Glomerular endothelial cell (primary cell): Measurements from ENCODE around the gene ZNF283. TPM values are rescaled to one million over a fixed set of nuclear protein-coding genes. Genes with fewer than 3 reads are reported as not detected.
A peak's percentile ranks its signal among the peaks of the same experiment; 100 is the strongest.

ENCODE experiments used
- DNase-seq: peaks from one replicate; pipeline ENCODE4 v3.0.0-alpha.2; 2011; ENCODE audit warnings: low read depth, low spot score; ENCODE audit errors: extremely low read depth
- total RNA-seq: library from RNA; depleted of rRNA; stranded (reverse); fragments of >200 nt; gene quantifications from 2 replicates; pipeline ENCODE4 v1.2.3, GENCODE V29; 2015

ZNF283 gene
- total RNA-seq, result 3.5 and 6.3 TPM in 2 replicates

GRCh38 chr19:43826787-43827754 lies at the start of gene ZNF283:
TSS of gene ZNF283 (plus strand) at chr19:43827321. CDS start at chr19:43833505, 6,184 bp downstream.
- peak; percentile 44 for DNase-seq

- no peak for DNase-seq
Observed at GRCh38 chr19:43778651-43779050, 48.5 kb upstream of the ZNF283 start.

DNA sequence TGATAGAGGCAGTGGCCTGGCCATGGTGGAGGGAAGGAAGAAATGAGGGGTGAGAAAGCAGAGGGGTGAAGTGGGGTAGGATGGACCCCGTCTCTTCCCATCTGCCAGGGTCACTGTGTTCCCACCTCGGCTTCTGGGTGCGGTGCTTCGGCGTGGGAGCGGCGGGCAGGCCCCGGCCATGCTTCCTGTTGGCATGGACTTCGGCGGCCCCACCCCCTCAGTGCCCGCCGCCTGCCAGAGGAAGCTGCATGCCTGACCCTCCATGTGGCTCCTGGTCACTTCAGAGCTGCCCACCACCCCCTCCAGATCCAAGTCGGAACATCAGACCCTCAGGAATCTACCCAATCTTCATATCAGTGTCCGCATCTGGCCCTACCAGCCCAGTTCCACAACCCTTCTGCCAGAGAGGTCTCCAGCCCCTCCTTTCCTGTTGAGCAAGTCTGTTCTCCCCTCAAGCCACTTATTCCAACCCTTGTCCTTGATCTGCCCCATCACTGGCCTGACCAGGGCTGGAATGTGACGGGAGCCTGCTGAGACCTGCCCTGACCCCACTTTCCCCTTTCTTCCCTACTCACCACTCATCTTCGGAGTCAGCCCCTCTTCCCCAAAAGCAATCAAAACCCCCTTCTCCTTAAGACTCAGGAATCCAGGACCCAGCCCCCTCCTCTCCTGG lies 47.8 kb upstream of the ZNF283 start:
- no peak for DNase-seq

DNA sequence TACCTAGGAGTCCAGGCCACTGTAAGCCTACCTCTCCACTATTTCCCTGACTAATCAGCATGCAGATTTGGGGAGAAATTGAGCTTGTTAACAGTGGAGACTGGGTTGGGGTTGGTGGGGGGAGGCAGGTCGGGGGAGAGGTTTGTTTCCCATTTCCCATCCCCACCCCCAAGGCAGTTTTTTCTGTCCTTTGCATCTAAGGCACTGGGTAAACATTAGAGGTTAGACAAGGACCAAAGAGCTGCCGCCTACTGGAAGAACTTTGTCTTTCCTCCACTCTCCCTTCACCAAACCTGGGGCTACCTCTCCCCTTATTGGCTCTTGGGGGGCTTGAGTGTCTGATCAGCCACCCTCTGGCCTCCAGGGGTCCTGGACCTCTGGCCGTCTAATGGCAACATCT lies 47.3 kb upstream of the ZNF283 start:
- DNase-seq, result no peak

DNA sequence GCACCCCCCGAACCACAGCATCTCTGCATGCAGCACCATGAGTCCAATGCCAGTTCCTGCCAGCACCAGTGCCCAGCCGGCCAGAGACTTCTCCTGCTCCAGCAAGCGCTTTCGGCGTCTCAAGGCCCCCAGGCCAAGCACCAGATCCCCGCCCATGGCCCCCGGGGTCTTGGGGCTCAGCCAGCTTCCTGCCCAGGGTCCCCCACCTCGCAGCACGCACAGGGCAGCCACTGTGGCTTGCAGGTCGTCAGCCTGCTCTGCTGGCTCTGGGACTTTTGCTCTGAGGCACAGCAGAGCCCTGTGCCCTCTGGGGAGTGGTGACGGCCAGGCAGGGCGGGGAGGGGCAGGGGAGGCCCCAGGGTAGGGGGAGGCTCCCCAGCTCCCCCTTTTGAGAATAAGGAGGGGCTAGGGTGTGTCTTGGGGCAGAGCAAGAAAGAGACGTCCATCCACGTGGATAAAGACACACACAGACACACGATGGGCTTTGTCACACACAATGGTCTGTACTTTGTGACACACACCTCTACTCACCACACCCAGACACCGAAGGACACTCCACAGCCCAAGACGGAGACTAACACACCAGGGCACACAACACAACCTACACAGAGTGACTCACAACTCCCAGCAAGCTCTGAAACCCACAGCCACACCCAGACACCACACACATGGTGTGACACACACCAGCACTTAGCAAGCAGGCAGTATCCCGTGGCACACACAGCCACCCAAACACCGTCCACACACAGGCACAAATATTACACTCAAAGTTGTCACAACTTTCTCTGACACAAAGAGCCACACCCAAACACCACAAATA lies 46.2 kb upstream of the ZNF283 start, which contains the start of gene KCNN4:
Gene KCNN4 (minus strand): TSS at position 268 of the 820 bp plus-strand sequence. CDS start 112 bp downstream, at position 156.
- DNase-seq, result no peak

DNA sequence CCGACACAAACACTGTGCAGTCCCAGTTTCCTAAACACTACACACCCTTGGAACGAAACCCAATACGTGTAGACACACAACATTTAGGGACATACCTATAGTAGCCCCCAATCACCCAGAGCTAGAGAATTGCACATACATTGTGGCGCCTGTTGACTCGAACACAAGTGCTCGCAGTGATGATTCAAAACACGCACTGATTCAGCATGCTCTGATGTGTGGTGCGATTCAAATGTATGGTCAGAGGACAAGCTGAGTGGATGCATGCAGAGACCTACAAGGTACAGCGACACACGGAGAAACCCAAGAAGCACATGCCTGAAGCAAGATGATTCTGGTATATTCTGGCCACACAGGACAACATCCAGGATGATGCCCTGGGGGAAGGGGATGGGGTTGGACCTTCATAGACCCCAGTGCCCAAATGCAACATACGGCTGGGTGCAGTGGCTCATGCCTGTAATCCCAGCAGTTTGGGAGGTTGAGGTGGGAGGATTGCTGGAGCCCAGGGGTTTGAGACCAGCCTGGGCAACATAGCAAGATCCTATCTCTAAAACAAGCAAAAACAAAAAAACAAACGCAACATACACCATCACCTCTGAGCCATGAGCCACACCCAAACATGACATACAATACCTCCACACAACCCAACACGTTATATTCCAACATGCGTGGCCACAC lies 45.4 kb upstream of the ZNF283 start:
- DNase-seq, result no peak

DNA sequence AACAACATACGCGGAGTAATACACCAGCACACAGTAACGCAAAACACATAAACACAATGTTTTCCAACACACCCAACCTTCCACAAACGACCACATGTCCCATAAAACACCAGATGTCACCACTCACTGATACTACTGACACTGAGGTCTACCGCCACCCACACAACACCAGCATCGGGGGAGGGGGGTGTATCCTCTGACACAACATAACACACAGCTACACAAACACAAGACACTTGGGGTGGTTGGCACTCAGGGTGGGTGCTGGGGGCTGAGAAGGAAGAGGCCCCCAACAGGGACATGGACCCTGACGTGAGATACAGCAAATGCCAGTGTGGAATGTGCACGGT lies 44.8 kb upstream of the ZNF283 start:
- DNase-seq, result no peak

DNA sequence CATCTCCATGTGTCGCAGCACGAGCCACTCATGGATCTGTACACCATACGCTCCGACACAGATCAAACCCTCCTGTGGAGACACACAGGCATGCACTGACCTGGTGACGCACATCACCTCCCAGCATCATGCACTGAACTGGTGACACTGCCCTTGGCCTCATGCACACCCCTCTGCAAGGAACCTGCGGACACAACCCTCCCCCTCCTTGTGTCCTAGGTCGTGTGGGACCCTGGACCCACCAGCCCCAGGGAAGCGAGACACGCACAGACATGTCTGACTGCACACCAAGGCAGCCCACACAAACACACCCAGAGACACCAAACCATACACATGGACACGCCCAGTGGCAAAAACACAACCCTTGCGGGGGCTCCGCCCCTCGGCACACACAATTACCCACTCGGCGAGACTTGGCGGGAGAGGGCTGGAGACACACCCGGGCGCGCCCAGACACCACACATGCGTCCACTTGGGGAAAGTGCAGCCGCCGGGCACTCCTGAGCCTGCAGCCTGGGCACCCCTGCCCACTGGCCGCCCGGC lies 44.4 kb upstream of the ZNF283 start:
- DNase-seq, result no peak

- DNase-seq, result no peak
Observed at GRCh38 chr19:43783636-43784035, 43.5 kb upstream of the ZNF283 start.

DNA sequence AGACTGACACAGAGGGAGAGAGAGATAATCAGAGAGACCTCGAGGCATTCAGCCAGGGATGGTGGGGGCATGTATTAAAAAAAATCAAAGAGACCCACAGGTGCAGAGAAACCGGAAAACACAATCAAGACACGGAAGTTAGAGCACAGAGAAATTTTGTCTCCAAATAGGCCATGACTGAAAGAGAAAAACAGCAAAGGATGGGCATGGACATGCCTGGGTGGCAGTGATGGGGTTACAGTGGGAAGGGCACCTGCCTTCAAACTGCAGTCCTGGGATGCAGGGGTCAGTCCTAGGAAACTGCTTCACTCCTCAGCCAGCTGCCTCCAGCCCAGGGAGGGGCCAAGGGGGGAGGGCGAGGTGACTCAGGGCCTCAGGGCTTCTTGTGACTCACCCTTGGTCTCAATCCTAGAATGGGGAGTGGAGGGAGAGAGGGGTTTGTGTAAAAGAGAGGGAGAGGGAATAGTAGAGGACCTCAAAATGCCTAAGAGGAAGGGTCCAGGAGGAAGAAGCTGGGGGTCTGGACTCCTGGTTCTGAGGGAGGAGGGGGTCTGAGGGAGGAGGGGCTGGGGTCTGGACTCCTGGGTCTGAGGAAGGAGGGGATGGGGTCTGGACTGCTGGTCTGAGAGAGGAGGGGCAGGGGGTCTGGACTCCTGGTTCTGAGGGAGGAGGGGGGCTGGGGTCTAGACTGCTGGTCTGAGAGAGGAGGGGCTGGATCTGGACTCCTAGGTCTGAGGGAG lies 42.7 kb upstream of the ZNF283 start:
- DNase-seq, result no peak

GRCh38 chr19:43784981-43785808 lies 41.9 kb upstream of the ZNF283 start:
- no peak for DNase-seq

GRCh38 chr19:43786665-43787064 lies 40.5 kb upstream of the ZNF283 start:
- no peak for DNase-seq

DNA sequence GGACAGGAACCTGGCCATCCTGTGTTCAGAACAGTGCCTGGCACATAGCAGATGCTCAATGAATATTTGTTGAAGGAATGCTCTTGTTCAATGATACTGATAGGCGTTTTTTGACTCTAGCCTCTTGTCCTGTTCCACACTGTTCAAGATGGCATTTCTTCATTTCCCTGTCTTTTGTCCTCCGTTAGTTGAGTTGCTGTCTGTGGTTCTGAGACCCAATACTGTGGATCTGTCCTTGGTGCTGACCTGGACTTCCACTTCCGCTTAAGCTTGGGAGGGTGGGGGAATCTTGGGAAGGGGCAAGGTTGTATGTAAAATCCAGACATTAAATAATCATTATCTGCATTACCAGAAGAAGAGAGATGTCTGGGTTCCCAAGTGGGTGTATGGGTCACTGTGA lies 38.1 kb upstream of the ZNF283 start:
- DNase-seq, result no peak

- DNase-seq, result no peak
Observed at GRCh38 chr19:43790587-43790986, 36.5 kb upstream of the ZNF283 start.

- DNase-seq, result no peak
Observed at GRCh38 chr19:43797118-43797517, 30.0 kb upstream of the ZNF283 start.

- no peak for DNase-seq
Observed at GRCh38 chr19:43797556-43797955, 29.6 kb upstream of the ZNF283 start.

- no peak for DNase-seq
Observed at GRCh38 chr19:43798026-43798545, 29.0 kb upstream of the ZNF283 start.
